ENCODE measurements around the gene CFAP92.

DNA sequence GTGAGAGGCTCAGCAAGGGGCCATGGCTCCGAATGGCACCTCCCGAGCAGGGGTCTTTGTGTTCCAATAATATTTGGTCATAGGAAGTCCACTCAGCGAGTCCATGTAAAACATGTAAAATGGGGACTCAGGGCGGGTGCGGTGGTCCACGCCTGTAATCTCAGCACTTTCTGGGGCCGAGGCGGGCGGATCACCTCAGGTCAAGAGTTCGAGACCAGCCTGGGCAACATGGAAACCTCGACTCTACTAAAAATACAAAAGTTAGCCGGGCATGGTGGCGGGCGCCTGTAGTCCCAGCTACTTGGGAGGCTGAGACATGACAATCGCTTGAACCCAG is 33.6 kb upstream of the CFAP92 start:
- TF ChIP-seq, protein P1, sequence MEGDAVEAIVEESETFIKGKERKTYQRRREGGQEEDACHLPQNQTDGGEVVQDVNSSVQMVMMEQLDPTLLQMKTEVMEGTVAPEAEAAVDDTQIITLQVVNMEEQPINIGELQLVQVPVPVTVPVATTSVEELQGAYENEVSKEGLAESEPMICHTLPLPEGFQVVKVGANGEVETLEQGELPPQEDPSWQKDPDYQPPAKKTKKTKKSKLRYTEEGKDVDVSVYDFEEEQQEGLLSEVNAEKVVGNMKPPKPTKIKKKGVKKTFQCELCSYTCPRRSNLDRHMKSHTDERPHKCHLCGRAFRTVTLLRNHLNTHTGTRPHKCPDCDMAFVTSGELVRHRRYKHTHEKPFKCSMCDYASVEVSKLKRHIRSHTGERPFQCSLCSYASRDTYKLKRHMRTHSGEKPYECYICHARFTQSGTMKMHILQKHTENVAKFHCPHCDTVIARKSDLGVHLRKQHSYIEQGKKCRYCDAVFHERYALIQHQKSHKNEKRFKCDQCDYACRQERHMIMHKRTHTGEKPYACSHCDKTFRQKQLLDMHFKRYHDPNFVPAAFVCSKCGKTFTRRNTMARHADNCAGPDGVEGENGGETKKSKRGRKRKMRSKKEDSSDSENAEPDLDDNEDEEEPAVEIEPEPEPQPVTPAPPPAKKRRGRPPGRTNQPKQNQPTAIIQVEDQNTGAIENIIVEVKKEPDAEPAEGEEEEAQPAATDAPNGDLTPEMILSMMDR (IDR thresholded peaks at IDR 0.05; ENCODE audit: low read length), result no peak
- TF ChIP-seq EZH2 (optimal IDR thresholded peaks at IDR 0.05; ENCODE audit: low read depth, low read length), result no peak

All from MM.1S (cell line).